Gastrocnemius medialis (tissue), 4 donors: ENCODE data around the gene DCUN1D3. TPM values are rescaled to one million over a fixed set of nuclear protein-coding genes. Genes with fewer than 3 reads are reported as not detected.

Experiments
- ATAC-seq, 2 donors: fragments of 150-250 bp; one replicate each; pipeline ENCODE4 v1.9.1; 2016
- DNase-seq, 2 donors: peaks; one replicate each; pipeline ENCODE4 v3.0.0-alpha.2; 2019
- H3K27ac ChIP-seq, 4 donors: fragments of 200-600 bp; sonication (generic); 1 replicate in 1 of 4; 2 replicates in 3 of 4; pipeline ENCODE4 v1.5.1; 2016 to 2018; ENCODE audit warnings: mild to moderate bottlenecking in 2 of 4, moderate library complexity in 1 of 4
- H3K27me3 ChIP-seq, 3 donors: fragments of 200-600 bp; sonication (generic) in 2 of 3; 1 replicate in 1 of 3; 2 replicates in 2 of 3; pipeline versions ENCODE4 v1.5.1 to v1.6.0; 2016 to 2019; ENCODE audit warnings: mild to moderate bottlenecking in 1 of 3, moderate library complexity in 1 of 3
- H3K36me3 ChIP-seq, 2 donors: fragments of 200-600 bp; sonication (generic) in 1 of 2; one replicate each; pipeline ENCODE4 v1.5.1; 2017 to 2018
- H3K4me1 ChIP-seq, 2 donors: fragments of 200-600 bp; sonication (generic) in 1 of 2; one replicate each; pipeline ENCODE4 v1.5.1; 2016 to 2017; ENCODE audit warnings: mild to moderate bottlenecking in 2 of 2
- H3K4me3 ChIP-seq, 4 donors: fragments of 200-600 bp; sonication (generic) in 3 of 4; 1 replicate in 1 of 4; 2 replicates in 3 of 4; pipeline ENCODE4 v1.5.1; 2016 to 2019; ENCODE audit warnings: mild to moderate bottlenecking in 2 of 4
- H3K9me3 ChIP-seq, 3 donors: fragments of 200-600 bp; sonication (generic) in 2 of 3; 1 replicate in 1 of 3; 2 replicates in 2 of 3; pipeline ENCODE4 v1.5.1; 2016 to 2019
- CTCF ChIP-seq, 5 experiments: fragments of 450-650 bp in 3 of 5; fragments of 200-600 bp in 2 of 5; sonication (generic) in 2 of 5; IDR thresholded peaks in 4 of 5; conservative IDR thresholded peaks in 1 of 5; 1 replicate in 4 of 5; 2 replicates in 1 of 5; pipeline ENCODE4 v1.5.1; 2016 to 2019; ENCODE audit warnings: antibody characterized with exemption in 5 of 5, mild to moderate bottlenecking in 3 of 5, moderate library complexity in 3 of 5
- POLR2A ChIP-seq, 2 donors: fragments of 450-650 bp; IDR thresholded peaks; one replicate each; pipeline ENCODE4 v1.6.1; 2017; ENCODE audit warnings: antibody characterized with exemption in 2 of 2, mild to moderate bottlenecking in 2 of 2, moderate library complexity in 2 of 2
- in situ Hi-C, 4 donors: fragments of 200-750 bp; cut with MboI; loops; one replicate each; pipeline versions ENCODE4 v1.15.0 to v1.8.0; 2017; ENCODE audit warnings: low sequenced_read_pairs in 4 of 4
- intact Hi-C: fragments of 100-400 bp; cut with DNase I; formaldehyde crosslinking; loops from one replicate; pipeline ENCODE4 v1.15.1; 2023; ENCODE audit warnings: low total_unique reads
- total RNA-seq, 4 donors: library from RNA; depleted of rRNA; stranded (reverse); fragments of >200 nt; gene quantifications; one replicate each; pipeline versions ENCODE4 v1.1.0 to v1.2.3, GENCODE V29; 2016

Gene DCUN1D3
- total RNA-seq, 4 donors from 2014 or later, result 7.6 to 10.5 (median 8.3) TPM

GRCh38 chr16:20916289-20916688 lies 16.1 kb upstream of the DCUN1D3 start:
- H3K9me3 ChIP-seq, result no peaks in the 10 kb centered on the region
- no peak overlapping the region for H3K27ac ChIP-seq
- no peak for TF ChIP-seq POLR2A (IDR thresholded peaks at IDR 0.05)
- TF ChIP-seq CTCF (IDR thresholded peaks at IDR 0.05 in 4 of 5, conservative IDR thresholded peaks at IDR 0.05 in 1 of 5), result no peak
- intact Hi-C loops, result loop anchor here (5.0 kb wide), 1 partner anchor 161 kb away; no protein-coding TSS in a partner anchor
- H3K36me3 ChIP-seq, result no peaks in the 10 kb centered on the region
- H3K4me1 ChIP-seq, result peaks cover 15 to 19% of the 10 kb centered on the region in 2 donors
- no peak for DNase-seq
- no peak overlapping the region for H3K4me3 ChIP-seq
- no peaks in the 10 kb centered on the region for H3K27me3 ChIP-seq
- ATAC-seq, result no peak
- in situ Hi-C loops, result loop anchor here in 2 of 4 donors (10.0 kb wide), 1 partner anchor 61 kb away; no protein-coding TSS in a partner anchor

- ATAC-seq (no peak), DNase-seq (no peak)
- no peaks in the 10 kb centered on the region for H3K27me3 ChIP-seq
- TF ChIP-seq POLR2A (IDR thresholded peaks at IDR 0.05) (no peak), CTCF (IDR thresholded peaks at IDR 0.05 in 4 of 5, conservative IDR thresholded peaks at IDR 0.05 in 1 of 5) (no peak)
- in situ Hi-C loops, result loop anchor here in 2 of 4 donors (10.0 kb wide), 1 partner anchor 57 kb away; no protein-coding TSS in a partner anchor
- no peak overlapping the region for H3K4me3 ChIP-seq
- peaks cover 19 to 26% of the 10 kb centered on the region in 2 donors for H3K4me1 ChIP-seq
- H3K9me3 ChIP-seq, result no peaks in the 10 kb centered on the region
- H3K27ac ChIP-seq, result peak overlapping the region; percentile 55 to 64 (median 59)
- H3K36me3 ChIP-seq, result no peaks in the 10 kb centered on the region
- intact Hi-C loops, result no loop called here
Observed at GRCh38 chr16:20911361-20911760, 11.2 kb upstream of the DCUN1D3 start.

- Histone ChIP-seq H3K36me3 (no peaks in the 10 kb centered on the region), H3K27ac (peak overlapping the region; percentile 55 to 64 (median 59)), H3K4me3 (no peak overlapping the region), H3K4me1 (peaks cover 24 to 31% of the 10 kb centered on the region in 2 donors), H3K9me3 (no peaks in the 10 kb centered on the region), H3K27me3 (no peaks in the 10 kb centered on the region)
- intact Hi-C loops (no loop called here), in situ Hi-C loops (loop anchor here in 2 of 4 donors (10.0 kb wide), 1 partner anchor 56 kb away; no protein-coding TSS in a partner anchor)
- peak; percentile 73 for ATAC-seq
- DNase-seq, result no peak
- no peak for TF ChIP-seq POLR2A (IDR thresholded peaks at IDR 0.05)
- TF ChIP-seq CTCF (IDR thresholded peaks at IDR 0.05 in 4 of 5, conservative IDR thresholded peaks at IDR 0.05 in 1 of 5), result no peak
Observed at GRCh38 chr16:20910781-20911321, 10.7 kb upstream of the DCUN1D3 start.

- intact Hi-C loops, result loop anchor here (10.0 kb wide), 1 partner anchor 1352 kb away; the partner anchor contains the start of gene VPS35L
- Histone ChIP-seq H3K36me3 (no peaks in the 10 kb centered on the region), H3K27me3 (no peaks in the 10 kb centered on the region), H3K27ac (peak overlapping the region; percentile 65 to 97 (median 68)), H3K9me3 (no peaks in the 10 kb centered on the region), H3K4me3 (no peak overlapping the region), H3K4me1 (peaks cover 26 to 57% of the 10 kb centered on the region in 2 donors)
- peak; percentile 48 to 55 for ATAC-seq
- no peak for DNase-seq
- no peak for TF ChIP-seq POLR2A (IDR thresholded peaks at IDR 0.05)
- no peak for TF ChIP-seq CTCF (IDR thresholded peaks at IDR 0.05 in 4 of 5, conservative IDR thresholded peaks at IDR 0.05 in 1 of 5)
- in situ Hi-C loops, result loop anchor here in 1 of 4 donors (10.0 kb wide), 1 partner anchor 1288 kb away; no protein-coding TSS in a partner anchor
Observed at GRCh38 chr16:20906341-20907255, 6.4 kb upstream of the DCUN1D3 start.
